K562 (cell line): ENCODE data around the gene HSF5. TPM values are rescaled to one million over a fixed set of nuclear protein-coding genes. Genes with fewer than 3 reads are reported as not detected.

ENCODE experiments used
- ATAC-seq: fragments of 200-7000 bp; cut with Tn5 transposase; 3 replicates; pipeline ENCODE4 v1.9.1; 2020; ENCODE audit warnings: moderate library complexity
- BruUV-seq: library from RNA; stranded (reverse); fragments of 400-500 nt; replicated peaks from 2 replicates; lab custom pipeline; 2021; lab: Mats Ljungman, UMichigan
- CTCF ChIA-PET: fragments of 300-600 bp; formaldehyde crosslinking; extraction: SDS; loops from one replicate; lab custom pipeline; 2021; ENCODE audit warnings: low intra/inter-chr PET ratio; lab: Yijun Ruan, JAX
- POLR2A ChIA-PET: fragments of 300-600, 350-650 bp; sonication (Branson Sonifier 250); formaldehyde crosslinking; extraction: SDS; loops from one replicate; lab custom pipeline; 2021; ENCODE audit warnings: antibody characterized with exemption, inconsistent platforms; lab: Yijun Ruan, JAX
- DNase-seq, 4 experiments: peaks; one replicate each; pipeline versions ENCODE4 v3.0.0 to v3.0.0-alpha.2; 2011 to 2018; ENCODE audit warnings: low spot score in 3 of 4, mixed read lengths in 3 of 4; ENCODE audit errors: extremely low read depth in 1 of 4
- FAIRE-seq: peaks from 2 replicates; lab custom pipeline; 2011; peaks lifted over from hg19 to GRCh38; lab: Jason Lieb, UNC
- H2AFZ ChIP-seq: 2 replicates; pipeline ENCODE4 v1.6.0; 2011; ENCODE audit warnings: low read depth, low read length, control low read depth, inconsistent platforms
- H3K27ac ChIP-seq: fragments of 200-600 bp; 3 replicates; pipeline ENCODE4 v1.8.0; 2011; ENCODE audit warnings: low read depth, mild to moderate bottlenecking, control low read depth, inconsistent platforms, low read length, moderate library complexity, mixed read lengths; ENCODE audit errors: extremely low read depth
- H3K27me3 ChIP-seq, 2 experiments: fragments of 300-600 bp in 1 of 2; 2 replicates in 1 of 2; 3 replicates in 1 of 2; pipeline versions ENCODE4 v1.6.0 to v1.8.0; 2011; ENCODE audit warnings: inconsistent platforms in 2 of 2, low read length in 2 of 2, mild to moderate bottlenecking in 1 of 2, mixed read lengths in 1 of 2, moderate library complexity in 1 of 2; ENCODE audit not compliant: control insufficient read depth in 2 of 2, insufficient read depth in 2 of 2
- H3K36me3 ChIP-seq: fragments of 300-600 bp; 3 replicates; pipeline ENCODE4 v1.8.0; 2011; ENCODE audit warnings: mild to moderate bottlenecking, low read length, inconsistent platforms; ENCODE audit not compliant: control insufficient read depth, insufficient read depth
- H3K4me1 ChIP-seq, 2 experiments: fragments of 200-600 bp in 1 of 2; replicated peaks in 1 of 2; 2 replicates in 1 of 2; 3 replicates in 1 of 2; pipeline versions ENCODE4 v1.5.1 to v1.8.0; 2011; ENCODE audit warnings: inconsistent platforms in 2 of 2, low read length in 2 of 2, mild to moderate bottlenecking in 1 of 2, mixed read lengths in 1 of 2, moderate library complexity in 1 of 2; ENCODE audit not compliant: control insufficient read depth in 2 of 2, insufficient read depth in 2 of 2
- H3K4me2 ChIP-seq: 2 replicates; pipeline ENCODE4 v1.6.1; 2011; ENCODE audit warnings: low read length, control low read depth, inconsistent platforms, mixed read lengths; ENCODE audit not compliant: insufficient read depth
- H3K4me3 ChIP-seq: fragments of 200-600 bp; sonication (generic), shearing (Covaris generic); 2 replicates; pipeline ENCODE4 v1.5.1; 2016; ENCODE audit warnings: control low read depth, inconsistent platforms
- H3K79me2 ChIP-seq: fragments of 200-600 bp; 3 replicates; pipeline ENCODE4 v1.8.0; 2011; ENCODE audit warnings: low read length, inconsistent platforms; ENCODE audit not compliant: control insufficient read depth, insufficient read depth
- H3K9ac ChIP-seq, 2 experiments: 2 replicates each; pipeline versions ENCODE4 v1.6.0 to v1.6.1; 2011; ENCODE audit warnings: low read depth in 2 of 2, low read length in 2 of 2, control low read depth in 1 of 2, inconsistent platforms in 1 of 2, mild to moderate bottlenecking in 1 of 2, mixed read lengths in 1 of 2; ENCODE audit not compliant: insufficient read depth in 1 of 2
- H3K9me1 ChIP-seq: one replicate; pipeline ENCODE4 v1.6.0; 2011; ENCODE audit warnings: inconsistent platforms, mild to moderate bottlenecking, low read length, moderate library complexity; ENCODE audit not compliant: control insufficient read depth, insufficient read depth
- H3K9me3 ChIP-seq: replicated peaks from 2 replicates; pipeline ENCODE4 v1.5.1; 2011; ENCODE audit warnings: low read depth, low read length, inconsistent platforms; ENCODE audit not compliant: control insufficient read depth, insufficient read depth
- H4K20me1 ChIP-seq: replicated peaks from 2 replicates; pipeline ENCODE4 v1.6.1; 2011; ENCODE audit warnings: low read length, inconsistent platforms, mixed read lengths; ENCODE audit not compliant: control insufficient read depth, insufficient read depth
- ATF3 ChIP-seq, 2 experiments: fragments of 450-650 bp in 1 of 2; sonication (generic) in 1 of 2; formaldehyde crosslinking in 1 of 2; IDR thresholded peaks in 1 of 2; conservative IDR thresholded peaks in 1 of 2; 2 replicates each; pipeline versions ENCODE4 v1.6.1 to v1.8.1; 2016 to 2023; ENCODE audit warnings: mild to moderate bottlenecking in 2 of 2, moderate library complexity in 2 of 2, inconsistent platforms in 1 of 2, missing genetic modification reagents in 1 of 2
- SAFB ChIP-seq: fragments of 200-400 bp; formaldehyde crosslinking; IDR thresholded peaks from 2 replicates; pipeline ENCODE4 v1.6.1; 2017; ENCODE audit warnings: low read depth, low read length, borderline replicate concordance
- ZNF3 ChIP-seq: fragments of 250-450 bp; sonication (Bioruptor Pico); IDR thresholded peaks from 2 replicates; pipeline ENCODE4 v1.5.0; 2021; ENCODE audit warnings: mild to moderate bottlenecking, moderate library complexity
- ZNF41 ChIP-seq: fragments of 250-450 bp; sonication (Bioruptor Pico); conservative IDR thresholded peaks from 2 replicates; pipeline ENCODE4 v1.4.0; 2020; ENCODE audit warnings: mild to moderate bottlenecking
- WGBS: fragments of 100-300 bp; shearing (Covaris generic); methylation state at CpG from one replicate; pipeline ENCODE4 v1.1.6; 2016; ENCODE audit warnings: low coverage, mixed read lengths; ENCODE audit not compliant: insufficient coverage; ENCODE audit errors: missing lambda C conversion rate; 5-methylcytosine and 5-hydroxymethylcytosine counted together
- in situ Hi-C: fragments of 300-500 bp; cut with MboI; formaldehyde crosslinking; loops from 4 replicates; pipeline ENCODE4 v1.15.0; 2018; ENCODE audit warnings: inconsistent platforms, mixed read lengths
- intact Hi-C: fragments of 100-400 bp; cut with micrococcal nuclease; formaldehyde crosslinking; loops from 2 replicates; pipeline ENCODE4 v1.14.2; 2022
- polyA plus RNA-seq, 8 experiments: library from polyadenylated mRNA; depleted of rRNA in 4 of 8; stranded (reverse) in 5 of 8; unstranded in 3 of 8; fragments of >200 nt; fragmentation: Nextera tagmentation in 2 of 8; fragmentation: Illumina TruSeq in 1 of 8; extraction: Ambion mirVana in 2 of 8; extraction: Trizol in 1 of 8; gene quantifications; 2 replicates each; pipeline versions ENCODE4 v1.2.1 to v1.2.3, GENCODE V29; 2011 to 2014; ENCODE audit warnings: inconsistent platforms in 1 of 8, missing spikeins in 1 of 8
- total RNA-seq, 7 experiments: library from RNA; depleted of rRNA in 6 of 7; stranded (reverse); fragments of >200 nt in 6 of 7; fragmentation: Illumina TruSeq in 2 of 7; extraction: Trizol in 2 of 7; gene quantifications; 2 replicates each; pipeline versions ENCODE4 v1.2.1 to v1.2.3, GENCODE V29; 2011 to 2021; ENCODE audit warnings: low replicate concordance in 1 of 7

The HSF5 gene
- total and polyA plus RNA-seq, 9 of the 15 experiments (the other 6 are each of a cell fraction or from before 2014, with no cell fraction given), result 0.04 TPM; not detected in 8

- H2AFZ ChIP-seq, result no peak overlapping the region
- H3K4me2 ChIP-seq, result no peak overlapping the region
- peaks cover 0 to 7% of the 10 kb centered on the region in 2 experiments; a peak in 2 of 5 replicates for H3K4me1 ChIP-seq
- H3K36me3 ChIP-seq, result no peaks in the 10 kb centered on the region
- no peaks in the 10 kb centered on the region for H3K9me3 ChIP-seq
- no peak; the same call in 2 of the 3 replicates for ATAC-seq
- ChIA-PET CTCF (no interaction called here), POLR2A (no interaction called here)
- H3K9ac ChIP-seq, result no peak overlapping the region
- no peaks in the 10 kb centered on the region for H4K20me1 ChIP-seq
- intact Hi-C loops, result no loop called here
- 66% methylated on average over 6 of the region's 6 CpGs for WGBS
- TF ChIP-seq ZNF41 (CRISPR knock-in tag), result no peak
- H3K4me3 ChIP-seq, result no peak overlapping the region
- no peak overlapping the region for H3K27ac ChIP-seq
- no TSS peak for BruUV-seq
- in situ Hi-C loops, result no loop called here
- H3K27me3 ChIP-seq, result no peaks in the 10 kb centered on the region
- H3K9me1 ChIP-seq, result no peaks in the 10 kb centered on the region
- no peak for DNase-seq
- no peaks in the 10 kb centered on the region for H3K79me2 ChIP-seq
- FAIRE-seq, result no peak
Observed at GRCh38 chr17:58403311-58403710, 84.9 kb downstream of the HSF5 start.

GRCh38 chr17:58402679-58403078 is 85.5 kb downstream of the HSF5 start:
- Histone ChIP-seq H3K9me3 (no peaks in the 10 kb centered on the region), H3K9ac (no peak overlapping the region), H3K27me3 (no peaks in the 10 kb centered on the region), H3K36me3 (no peaks in the 10 kb centered on the region), H3K4me2 (no peak overlapping the region), H3K9me1 (no peaks in the 10 kb centered on the region), H3K79me2 (no peaks in the 10 kb centered on the region), H3K4me3 (no peak overlapping the region), H3K4me1 (peaks cover 0 to 7% of the 10 kb centered on the region in 2 experiments; a peak in 2 of 5 replicates), H4K20me1 (no peaks in the 10 kb centered on the region), H3K27ac (no peak overlapping the region), H2AFZ (no peak overlapping the region)
- TF ChIP-seq SAFB, result no peak
- TF ChIP-seq ATF3 (IDR thresholded peaks at IDR 0.05), result peak; percentile 58
- no peak for TF ChIP-seq ATF3 (CRISPR knock-in tag; conservative IDR thresholded peaks at IDR 0.05)
- TF ChIP-seq ZNF3 (CRISPR knock-in tag), result no peak
- ChIA-PET CTCF (no interaction called here), POLR2A (interaction anchor here (1.2 kb wide), 1 partner anchor 70 kb away, joined by 4 read pairs; no protein-coding TSS in a partner anchor)
- whole genome bisulfite sequencing, result 50% methylated on average over 1 of the region's 1 CpG
- DNase-seq (no peak), FAIRE-seq (no peak), ATAC-seq (no peak)
- no TSS peak for BruUV-seq
- intact Hi-C loops (no loop called here), in situ Hi-C loops (no loop called here)
